HEK293T (cell line): ENCODE data around the gene PTGER2.

Source experiments
- CTCF ChIA-PET: fragments of 350-600 bp; formaldehyde crosslinking; extraction: SDS; loops from one replicate; lab custom pipeline; 2021; ENCODE audit warnings: antibody characterized with exemption, inconsistent platforms; lab: Yijun Ruan, JAX
- POLR2A ChIA-PET: fragments of 350-600 bp; formaldehyde crosslinking; extraction: SDS; loops from one replicate; lab custom pipeline; 2020; ENCODE audit warnings: antibody characterized with exemption, inconsistent platforms; lab: Yijun Ruan, JAX
- DNase-seq: peaks from one replicate; pipeline ENCODE4 v3.0.0; 2012; ENCODE audit warnings: mixed read lengths; ENCODE audit errors: extremely low spot score
- ARNT ChIP-seq: fragments of 450-650 bp; IDR thresholded peaks from 2 replicates; pipeline ENCODE4 v1.6.1; 2017; ENCODE audit warnings: mild to moderate bottlenecking
- BHLHE40 ChIP-seq: fragments of 450-650 bp; IDR thresholded peaks from 2 replicates; pipeline ENCODE4 v1.6.1; 2016; ENCODE audit warnings: mild to moderate bottlenecking, moderate library complexity, borderline replicate concordance
- CTBP1 ChIP-seq: fragments of 450-650 bp; IDR thresholded peaks from 2 replicates; pipeline ENCODE4 v1.6.1; 2016; ENCODE audit warnings: borderline replicate concordance
- ELF4 ChIP-seq: fragments of 450-650 bp; IDR thresholded peaks from 2 replicates; pipeline ENCODE4 v1.6.1; 2017; ENCODE audit warnings: antibody characterized with exemption
- FOXA1 ChIP-seq: fragments of 450-650 bp; IDR thresholded peaks from 2 replicates; pipeline ENCODE4 v1.6.1; 2016; ENCODE audit warnings: mild to moderate bottlenecking
- FOXK2 ChIP-seq: fragments of 450-650 bp; IDR thresholded peaks from 2 replicates; pipeline ENCODE4 v1.6.1; 2016; ENCODE audit warnings: mild to moderate bottlenecking
- FOXM1 ChIP-seq: fragments of 450-650 bp; IDR thresholded peaks from 2 replicates; pipeline ENCODE4 v1.6.1; 2017; ENCODE audit warnings: mild to moderate bottlenecking, borderline replicate concordance
- HDGF ChIP-seq: fragments of 450-650 bp; IDR thresholded peaks from 2 replicates; pipeline ENCODE4 v1.6.1; 2017; ENCODE audit warnings: antibody characterized with exemption, borderline replicate concordance
- L3MBTL2 ChIP-seq: fragments of 450-650 bp; conservative IDR thresholded peaks from 2 replicates; pipeline ENCODE4 v1.6.1; 2016; ENCODE audit warnings: mild to moderate bottlenecking
- LEF1 ChIP-seq: fragments of 450-650 bp; IDR thresholded peaks from 2 replicates; pipeline ENCODE4 v1.6.1; 2017; ENCODE audit warnings: mild to moderate bottlenecking, borderline replicate concordance
- NFRKB ChIP-seq: fragments of 450-650 bp; IDR thresholded peaks from 2 replicates; pipeline ENCODE4 v1.6.1; 2016; ENCODE audit warnings: mild to moderate bottlenecking, moderate library complexity
- SP1 ChIP-seq: fragments of 450-650 bp; IDR thresholded peaks from 2 replicates; pipeline ENCODE4 v1.6.1; 2017
- SUZ12 ChIP-seq: fragments of 450-650 bp; IDR thresholded peaks from 2 replicates; pipeline ENCODE4 v1.6.1; 2016; ENCODE audit warnings: mild to moderate bottlenecking
- TARDBP ChIP-seq: fragments of 450-650 bp; IDR thresholded peaks from 2 replicates; pipeline ENCODE4 v1.6.1; 2016
- ZNF384 ChIP-seq: fragments of 450-650 bp; IDR thresholded peaks from 2 replicates; pipeline ENCODE4 v1.6.1; 2016
- TF ChIP-seq, protein P1 (sequence below): fragments of 450-650 bp; IDR thresholded peaks from 2 replicates; pipeline ENCODE4 v1.6.1; 2016

Gene PTGER2

DNA sequence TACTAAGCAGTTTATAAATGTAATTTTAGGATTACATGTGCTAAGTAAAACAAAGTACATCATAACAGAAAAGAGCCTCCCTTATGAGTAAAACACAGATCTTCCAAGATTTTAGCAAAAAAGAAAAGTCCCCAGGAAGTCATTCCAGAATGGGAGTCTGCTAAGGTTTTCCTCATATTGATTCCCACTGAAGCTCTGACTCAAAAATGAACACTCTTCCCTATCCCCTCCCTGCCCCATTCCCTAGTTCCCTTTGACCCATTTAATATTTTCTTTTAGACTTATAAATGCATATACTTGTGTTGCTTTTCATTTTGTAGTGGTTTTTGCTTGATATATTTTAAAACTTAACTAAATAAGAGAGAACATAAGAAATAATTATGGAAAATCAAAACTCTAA, 40.1 kb downstream of the PTGER2 start:
- POLR2A ChIA-PET, result no interaction called here
- TF ChIP-seq FOXM1, result no peak
- no peak for TF ChIP-seq SP1
- no peak for TF ChIP-seq HDGF
- no peak for TF ChIP-seq NFRKB
- TF ChIP-seq LEF1, result no peak
- TF ChIP-seq, protein P1, sequence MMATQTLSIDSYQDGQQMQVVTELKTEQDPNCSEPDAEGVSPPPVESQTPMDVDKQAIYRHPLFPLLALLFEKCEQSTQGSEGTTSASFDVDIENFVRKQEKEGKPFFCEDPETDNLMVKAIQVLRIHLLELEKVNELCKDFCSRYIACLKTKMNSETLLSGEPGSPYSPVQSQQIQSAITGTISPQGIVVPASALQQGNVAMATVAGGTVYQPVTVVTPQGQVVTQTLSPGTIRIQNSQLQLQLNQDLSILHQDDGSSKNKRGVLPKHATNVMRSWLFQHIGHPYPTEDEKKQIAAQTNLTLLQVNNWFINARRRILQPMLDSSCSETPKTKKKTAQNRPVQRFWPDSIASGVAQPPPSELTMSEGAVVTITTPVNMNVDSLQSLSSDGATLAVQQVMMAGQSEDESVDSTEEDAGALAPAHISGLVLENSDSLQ, result no peak
- TF ChIP-seq ARNT, result no peak
- no peak for TF ChIP-seq FOXK2
- CTCF ChIA-PET, result no interaction called here
- no peak for DNase-seq

DNA sequence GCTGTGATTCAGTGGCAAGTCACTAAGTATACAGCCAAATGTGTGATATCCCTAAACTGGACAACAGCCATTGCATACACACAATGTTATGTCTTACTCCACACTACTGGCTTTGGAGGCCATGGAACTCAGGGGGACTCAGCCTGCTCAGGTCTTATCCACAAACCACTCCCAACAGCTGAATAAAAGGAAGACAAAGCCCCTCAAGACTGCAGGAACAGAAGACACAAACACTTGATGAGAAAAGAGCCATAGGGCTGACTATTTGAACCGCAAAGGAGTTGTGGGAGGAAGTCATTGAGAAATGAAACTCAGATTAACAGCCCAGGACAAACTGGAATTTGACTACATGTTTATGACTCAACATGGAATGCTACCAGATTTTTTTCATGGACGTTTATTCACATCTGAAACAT, 40.9 kb downstream of the PTGER2 start:
- no peak for DNase-seq
- no peak for TF ChIP-seq ELF4
- TF ChIP-seq FOXK2, result no peak
- TF ChIP-seq ZNF384, result no peak
- no peak for TF ChIP-seq LEF1
- CTCF ChIA-PET, result no interaction called here
- POLR2A ChIA-PET, result no interaction called here

DNA sequence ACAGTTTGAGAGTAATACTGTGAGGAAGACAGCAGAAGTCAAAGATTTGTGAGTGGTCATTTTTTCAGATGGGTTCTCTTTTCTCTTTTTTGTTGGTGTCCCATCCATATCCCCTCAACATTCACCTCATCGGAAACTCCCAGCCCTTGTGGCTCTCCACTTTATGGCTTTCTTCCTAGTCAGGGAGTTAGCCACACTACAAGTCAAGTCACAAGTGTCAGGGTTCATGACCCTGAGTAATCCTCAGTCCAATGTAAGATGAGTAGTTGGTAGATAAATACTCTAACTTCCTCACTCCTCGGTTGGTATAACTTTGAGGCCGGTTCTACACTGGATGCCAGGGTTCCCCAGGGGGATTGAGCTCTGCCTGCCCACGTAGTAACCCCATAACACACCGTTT, 41.4 kb downstream of the PTGER2 start:
- POLR2A ChIA-PET, result no interaction called here

DNA sequence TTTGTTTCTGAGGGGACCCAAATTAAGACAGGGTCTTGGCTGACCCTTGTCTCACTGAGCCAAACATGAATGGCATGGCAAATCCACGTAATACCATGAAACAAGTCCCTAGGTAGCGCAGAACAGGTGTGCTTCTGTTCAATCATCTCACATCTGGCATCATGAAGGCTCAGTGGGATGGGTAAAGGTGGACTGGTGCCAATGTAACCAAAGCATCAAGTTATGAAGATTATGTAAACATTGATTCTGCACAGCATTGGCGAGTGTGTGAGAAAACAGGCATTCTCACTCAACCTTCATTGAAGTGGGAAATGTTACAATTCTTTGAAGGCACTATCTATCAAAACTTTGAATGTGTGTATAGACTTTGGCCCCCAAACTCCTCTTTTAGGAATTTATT, 41.9 kb downstream of the PTGER2 start:
- no peak for TF ChIP-seq ZNF384
- no peak for TF ChIP-seq BHLHE40
- TF ChIP-seq FOXA1, result no peak
- no peak for TF ChIP-seq ARNT
- CTCF ChIA-PET, result no interaction called here
- DNase-seq, result no peak
- POLR2A ChIA-PET, result no interaction called here

More for the DNA sequence above, 41.4 kb downstream of the PTGER2 start:
- no peak for DNase-seq
- CTCF ChIA-PET, result no interaction called here
- TF ChIP-seq SUZ12 (no peak), HDGF (no peak), ARNT (no peak), SP1 (no peak), LEF1 (no peak), ELF4 (no peak), ZNF384 (no peak), BHLHE40 (no peak), L3MBTL2 (no peak), FOXA1 (no peak), TARDBP (no peak)

DNA sequence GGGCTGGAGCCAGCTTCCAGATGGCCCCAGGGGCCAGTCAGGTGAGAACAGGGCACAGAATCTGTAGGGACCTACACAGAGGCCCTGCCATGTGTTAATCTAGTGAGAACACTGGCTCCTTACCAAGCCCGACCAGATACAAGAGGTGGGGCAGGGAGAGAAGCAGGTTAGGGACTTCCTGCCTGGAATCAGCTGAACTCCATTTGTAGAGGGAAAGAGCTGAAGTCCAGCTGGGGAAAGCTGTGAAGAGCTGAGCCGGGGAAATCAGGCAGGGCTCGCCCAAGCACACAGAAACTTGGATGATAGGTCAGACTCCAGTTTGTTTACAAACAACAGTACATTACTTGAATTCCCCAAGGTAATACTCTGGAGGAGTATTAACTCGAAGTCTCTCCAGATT, 46.7 kb downstream of the PTGER2 start:
- DNase-seq, result no peak
- TF ChIP-seq ELF4, result no peak
- TF ChIP-seq, protein P1, result no peak
- TF ChIP-seq FOXK2, result no peak
- no peak for TF ChIP-seq FOXM1
- TF ChIP-seq ARNT, result no peak
- TF ChIP-seq SP1, result no peak
- no peak for TF ChIP-seq FOXA1
- no peak for TF ChIP-seq NFRKB
- no peak for TF ChIP-seq CTBP1
- TF ChIP-seq ZNF384, result no peak
- no peak for TF ChIP-seq BHLHE40
- TF ChIP-seq L3MBTL2, result no peak
- TF ChIP-seq TARDBP, result no peak
- no peak for TF ChIP-seq LEF1
- no peak for TF ChIP-seq HDGF
- no peak for TF ChIP-seq SUZ12
- ChIA-PET CTCF (interaction anchor here (0.5 kb wide), 1 partner anchor 21 kb away, joined by 3 read pairs; no protein-coding TSS in a partner anchor), POLR2A (no interaction called here)

DNA sequence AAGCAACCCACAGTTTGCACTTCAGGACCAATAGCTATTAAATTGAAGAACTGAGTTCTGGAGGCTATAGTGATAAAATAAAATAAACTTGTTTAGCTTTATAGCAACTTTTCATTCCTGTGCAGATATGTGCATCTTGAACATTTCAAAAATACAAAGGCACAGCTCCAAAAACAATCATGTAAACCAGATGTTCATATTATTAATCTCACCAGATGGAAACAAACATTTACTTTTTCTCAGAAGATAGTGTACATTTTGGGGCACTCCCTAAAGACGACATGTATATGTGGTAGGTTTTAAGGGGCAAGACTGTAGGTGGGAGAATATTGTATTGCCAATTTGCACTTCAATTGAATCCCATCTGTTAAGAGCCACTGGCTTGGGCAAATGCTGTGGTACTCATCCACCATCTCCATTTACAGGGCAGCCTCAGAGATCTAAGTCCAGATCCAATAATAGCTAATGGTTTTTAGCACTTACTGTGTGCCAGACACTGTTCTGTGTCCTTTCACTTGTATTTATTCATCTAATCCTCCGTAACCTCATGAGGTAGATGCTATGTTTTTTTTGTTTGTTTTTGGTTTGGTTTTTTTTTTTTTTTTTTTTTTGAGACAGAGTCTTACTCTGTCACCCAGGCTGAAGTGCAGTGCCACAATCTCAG, 49.1 kb downstream of the PTGER2 start:
- ChIA-PET CTCF (interaction anchor here (1.2 kb wide), 1 partner anchor 46 kb away, joined by 3 read pairs; no protein-coding TSS in a partner anchor), POLR2A (interaction anchor here (1.7 kb wide), 1 partner anchor 189 kb away, joined by 5 read pairs; the partner anchor contains the start of genes GPR137C and TXNDC16)
- no peak for TF ChIP-seq NFRKB
- TF ChIP-seq, protein P1, result no peak
- no peak for TF ChIP-seq TARDBP
- no peak for TF ChIP-seq FOXM1
- DNase-seq, result no peak

DNA sequence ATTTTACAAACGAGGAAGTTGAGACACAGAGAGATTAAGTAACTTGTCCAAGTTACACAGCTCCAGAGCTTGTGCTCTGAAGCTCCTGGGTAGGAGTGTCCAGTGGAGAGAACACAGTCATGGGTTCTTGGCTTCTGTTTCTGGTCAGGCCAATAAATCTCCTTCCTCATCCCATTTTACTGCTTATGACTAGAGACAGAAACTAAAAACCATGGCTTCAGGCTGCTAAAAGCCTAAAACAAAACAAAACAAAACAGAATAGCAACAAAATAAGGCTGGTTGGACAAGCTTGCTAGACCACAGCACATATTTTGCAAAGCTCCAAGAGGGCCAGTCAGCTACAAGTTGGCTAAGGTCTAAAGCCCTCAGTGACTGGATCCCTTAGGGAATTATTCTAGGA, 49.8 kb downstream of the PTGER2 start:
- CTCF ChIA-PET, result interaction anchor here (1.2 kb wide), 1 partner anchor 47 kb away, joined by 3 read pairs; no protein-coding TSS in a partner anchor

More for the DNA sequence above, 49.8 kb downstream of the PTGER2 start:
- no peak for TF ChIP-seq CTBP1
- TF ChIP-seq, protein P1, result no peak
- no peak for TF ChIP-seq LEF1
- TF ChIP-seq SP1, result no peak
- TF ChIP-seq HDGF, result no peak
- TF ChIP-seq TARDBP, result no peak
- no peak for TF ChIP-seq ELF4
- no peak for TF ChIP-seq NFRKB
- no peak for TF ChIP-seq FOXK2
- TF ChIP-seq FOXA1, result no peak
- no peak for TF ChIP-seq ZNF384
- TF ChIP-seq ARNT, result no peak
- TF ChIP-seq L3MBTL2, result no peak
- no peak for TF ChIP-seq BHLHE40
- no peak for TF ChIP-seq SUZ12
- TF ChIP-seq FOXM1, result no peak
- POLR2A ChIA-PET, result interaction anchor here (1.7 kb wide), 1 partner anchor 188 kb away, joined by 5 read pairs; the partner anchor contains the start of genes GPR137C and TXNDC16
- no peak for DNase-seq
